Activated T-helper 2 cell treated with anti-CD3 and anti-CD28 coated beads, Interferon-gamma antibody, Interleukin-2, Interleukin-4, amounts not matched to agents 10 μg/mL and 5 μg/mL and 100 μg/mL, durations not matched to agents 14 hours and 24 hours and 36 hours (primary cell): Measurements from ENCODE around the gene EIF5AL1. TPM values are rescaled to one million over a fixed set of nuclear protein-coding genes. Genes with fewer than 3 reads are reported as not detected.

Experiments
- DNase-seq: peaks from one replicate; pipeline ENCODE4 v3.0.0; 2021; ENCODE audit warnings: low spot score
- H3K27ac Mint-ChIP-seq: one replicate; pipeline ENCODE4 v1.8.0; 2021; ENCODE audit warnings: mixed read lengths
- H3K27me3 Mint-ChIP-seq: one replicate; pipeline ENCODE4 v1.8.0; 2021; ENCODE audit warnings: low read depth, mixed read lengths
- H3K36me3 Mint-ChIP-seq: one replicate; pipeline ENCODE4 v1.8.0; 2021; ENCODE audit warnings: low read depth, mixed read lengths
- H3K4me1 Mint-ChIP-seq: one replicate; pipeline ENCODE4 v1.8.0; 2021; ENCODE audit warnings: low read depth, mixed read lengths
- H3K4me3 Mint-ChIP-seq: one replicate; pipeline ENCODE4 v1.8.0; 2021; ENCODE audit warnings: low read depth, mild to moderate bottlenecking, moderate library complexity, mixed read lengths
- H3K9me3 Mint-ChIP-seq: one replicate; pipeline ENCODE4 v1.8.0; 2021; ENCODE audit warnings: mixed read lengths
- intact Hi-C: fragments of 100-400 bp; cut with micrococcal nuclease; formaldehyde crosslinking; loops from one replicate; pipeline ENCODE4 v1.15.1; 2023
- total RNA-seq: library from RNA; stranded (reverse); gene quantifications from 2 replicates; pipeline ENCODE4 v1.2.3, GENCODE V29; 2022

EIF5AL1 gene
- total RNA-seq, 1 donor from 2014 or later, result 0.23 TPM

GRCh38 chr10:79476645-79477044 is 35.7 kb upstream of the EIF5AL1 start:
- Mint-ChIP-seq H3K27me3 (peaks cover 53% of the 10 kb centered on the region), H3K9me3 (no peaks in the 10 kb centered on the region), H3K4me3 (no peak overlapping the region), H3K4me1 (no peaks in the 10 kb centered on the region), H3K27ac (no peak overlapping the region), H3K36me3 (no peaks in the 10 kb centered on the region)
- intact Hi-C loops, result no loop called here
- no peak for DNase-seq

- intact Hi-C loops, result no loop called here
- Mint-ChIP-seq H3K36me3 (no peaks in the 10 kb centered on the region), H3K4me3 (no peak overlapping the region), H3K9me3 (no peaks in the 10 kb centered on the region), H3K4me1 (no peaks in the 10 kb centered on the region), H3K27me3 (peaks cover 52% of the 10 kb centered on the region), H3K27ac (no peak overlapping the region)
- DNase-seq, result no peak
These were observed 34.9 kb upstream of the EIF5AL1 start for GRCh38 chr10:79477456-79477855.

- no peaks in the 10 kb centered on the region for H3K4me1 Mint-ChIP-seq
- peaks cover 40% of the 10 kb centered on the region for H3K27me3 Mint-ChIP-seq
- no peak overlapping the region for H3K27ac Mint-ChIP-seq
- intact Hi-C loops, result no loop called here
- no peak overlapping the region for H3K4me3 Mint-ChIP-seq
- H3K9me3 Mint-ChIP-seq, result no peaks in the 10 kb centered on the region
- DNase-seq, result no peak
- H3K36me3 Mint-ChIP-seq, result no peaks in the 10 kb centered on the region
These were observed 32.9 kb upstream of the EIF5AL1 start for GRCh38 chr10:79479283-79479909.

GRCh38 chr10:79482304-79482703 is 30.0 kb upstream of the EIF5AL1 start:
- Mint-ChIP-seq H3K27ac (no peak overlapping the region), H3K9me3 (no peaks in the 10 kb centered on the region), H3K27me3 (peaks cover 27% of the 10 kb centered on the region), H3K4me1 (no peaks in the 10 kb centered on the region), H3K36me3 (no peaks in the 10 kb centered on the region), H3K4me3 (no peak overlapping the region)
- intact Hi-C loops, result no loop called here
- no peak for DNase-seq

GRCh38 chr10:79482741-79483140 is 29.6 kb upstream of the EIF5AL1 start:
- Mint-ChIP-seq H3K36me3 (no peaks in the 10 kb centered on the region), H3K27me3 (peaks cover 23% of the 10 kb centered on the region), H3K4me3 (no peak overlapping the region), H3K27ac (no peak overlapping the region), H3K9me3 (no peaks in the 10 kb centered on the region), H3K4me1 (no peaks in the 10 kb centered on the region)
- intact Hi-C loops, result no loop called here
- DNase-seq, result no peak

GRCh38 chr10:79483299-79483698 is 29.0 kb upstream of the EIF5AL1 start:
- Mint-ChIP-seq H3K27me3 (peaks cover 23% of the 10 kb centered on the region), H3K4me1 (no peaks in the 10 kb centered on the region), H3K9me3 (no peaks in the 10 kb centered on the region)

GRCh38 chr10:79483948-79484347 is 28.4 kb upstream of the EIF5AL1 start:
- intact Hi-C loops, result no loop called here
- no peak for DNase-seq
- no peak overlapping the region for H3K27ac Mint-ChIP-seq
- H3K4me3 Mint-ChIP-seq, result no peak overlapping the region
- peaks cover 23% of the 10 kb centered on the region for H3K27me3 Mint-ChIP-seq
- H3K9me3 Mint-ChIP-seq, result no peaks in the 10 kb centered on the region
- H3K36me3 Mint-ChIP-seq, result no peaks in the 10 kb centered on the region
- no peaks in the 10 kb centered on the region for H3K4me1 Mint-ChIP-seq

More at GRCh38 chr10:79483299-79483698, 29.0 kb upstream of the EIF5AL1 start:
- no peak for DNase-seq
- Mint-ChIP-seq H3K4me3 (no peak overlapping the region), H3K36me3 (no peaks in the 10 kb centered on the region), H3K27ac (no peak overlapping the region)
- intact Hi-C loops, result no loop called here

- no peak for DNase-seq
- no peaks in the 10 kb centered on the region for H3K36me3 Mint-ChIP-seq
- H3K27ac Mint-ChIP-seq, result no peak overlapping the region
- H3K27me3 Mint-ChIP-seq, result peaks cover 19% of the 10 kb centered on the region
- H3K4me1 Mint-ChIP-seq, result no peaks in the 10 kb centered on the region
- intact Hi-C loops, result no loop called here
- H3K9me3 Mint-ChIP-seq, result no peaks in the 10 kb centered on the region
- H3K4me3 Mint-ChIP-seq, result no peak overlapping the region
These were observed 27.9 kb upstream of the EIF5AL1 start for GRCh38 chr10:79484476-79484875.

- no peaks in the 10 kb centered on the region for H3K4me1 Mint-ChIP-seq
- H3K27me3 Mint-ChIP-seq, result peaks cover 3% of the 10 kb centered on the region
- DNase-seq, result no peak
- no peaks in the 10 kb centered on the region for H3K9me3 Mint-ChIP-seq
- H3K36me3 Mint-ChIP-seq, result no peaks in the 10 kb centered on the region
- no peak overlapping the region for H3K4me3 Mint-ChIP-seq
- no peak overlapping the region for H3K27ac Mint-ChIP-seq
- intact Hi-C loops, result loop anchor here (5.0 kb wide), 1 partner anchor 115 kb away; no protein-coding TSS in a partner anchor
These were observed 24.8 kb upstream of the EIF5AL1 start for GRCh38 chr10:79487296-79488194.

- H3K4me3 Mint-ChIP-seq, result no peak overlapping the region
- no peaks in the 10 kb centered on the region for H3K36me3 Mint-ChIP-seq
- no peak for DNase-seq
- no peak overlapping the region for H3K27ac Mint-ChIP-seq
- peaks cover 3% of the 10 kb centered on the region for H3K27me3 Mint-ChIP-seq
- H3K9me3 Mint-ChIP-seq, result no peaks in the 10 kb centered on the region
- no peaks in the 10 kb centered on the region for H3K4me1 Mint-ChIP-seq
- intact Hi-C loops, result loop anchor here (5.0 kb wide), 1 partner anchor 116 kb away; no protein-coding TSS in a partner anchor
These were observed 24.0 kb upstream of the EIF5AL1 start for GRCh38 chr10:79488336-79488735.

GRCh38 chr10:79488870-79489269 is 23.5 kb upstream of the EIF5AL1 start:
- no peaks in the 10 kb centered on the region for H3K4me1 Mint-ChIP-seq
- no peak overlapping the region for H3K4me3 Mint-ChIP-seq
- H3K27ac Mint-ChIP-seq, result no peak overlapping the region
- no peaks in the 10 kb centered on the region for H3K36me3 Mint-ChIP-seq
- no peak for DNase-seq
- no peaks in the 10 kb centered on the region for H3K9me3 Mint-ChIP-seq
- H3K27me3 Mint-ChIP-seq, result peaks cover 8% of the 10 kb centered on the region
- intact Hi-C loops, result loop anchor here (5.0 kb wide), 1 partner anchor 117 kb away; no protein-coding TSS in a partner anchor

GRCh38 chr10:79490400-79491142 is 21.8 kb upstream of the EIF5AL1 start:
- intact Hi-C loops, result no loop called here
- no peak overlapping the region for H3K27ac Mint-ChIP-seq
- H3K4me3 Mint-ChIP-seq, result no peak overlapping the region
- H3K9me3 Mint-ChIP-seq, result no peaks in the 10 kb centered on the region
- no peak for DNase-seq
- H3K4me1 Mint-ChIP-seq, result no peaks in the 10 kb centered on the region
- no peaks in the 10 kb centered on the region for H3K36me3 Mint-ChIP-seq
- peaks cover 15% of the 10 kb centered on the region for H3K27me3 Mint-ChIP-seq
